ENCODE data around the gene KLF16.
A peak's percentile ranks its signal among the peaks of the same experiment; 100 is the strongest.
"Not testable (repeated sequence)": the region's sequence is repeated elsewhere in the genome, so short reads cannot be mapped to it uniquely, and the experiment has no call there.

The KLF16 gene

GRCh38 chr19:1863328-1863637 lies at the start of gene KLF16:
KLF16 (minus strand) TSS chr19:1863579; CDS start chr19:1863497, 82 bp downstream.
- DNase-seq (ENCODE audit: low read depth, low spot score) = no peak

GRCh38 chr19:1912760-1913505 lies 49.6 kb upstream of the KLF16 start:
- no peak for DNase-seq (ENCODE audit: low read depth, low spot score)

GRCh38 chr19:1911995-1912394 lies 48.6 kb upstream of the KLF16 start:
- DNase-seq (ENCODE audit: low read depth, low spot score) = no peak

- no peak for DNase-seq (ENCODE audit: low read depth, low spot score)
Observed at GRCh38 chr19:1911098-1911497, 47.7 kb upstream of the KLF16 start.

GRCh38 chr19:1910177-1910576 lies 46.8 kb upstream of the KLF16 start:
- DNase-seq (ENCODE audit: low read depth, low spot score) = no peak

GRCh38 chr19:1909761-1910080 lies 46.3 kb upstream of the KLF16 start:
- DNase-seq (ENCODE audit: low read depth, low spot score) = no peak

- no peak for DNase-seq (ENCODE audit: low read depth, low spot score)
Observed at GRCh38 chr19:1908364-1908678, 44.9 kb upstream of the KLF16 start.

- DNase-seq (ENCODE audit: low read depth, low spot score) = no peak
Observed at GRCh38 chr19:1907563-1908363, 44.4 kb upstream of the KLF16 start.

- no peak for DNase-seq (ENCODE audit: low read depth, low spot score)
Observed at GRCh38 chr19:1906985-1907562, 43.7 kb upstream of the KLF16 start.

- no peak for DNase-seq (ENCODE audit: low read depth, low spot score)
Observed at GRCh38 chr19:1905863-1906375, 42.5 kb upstream of the KLF16 start.

- DNase-seq (ENCODE audit: low read depth, low spot score) = peak; percentile 96
Observed at GRCh38 chr19:1905110-1905862, 41.9 kb upstream of the KLF16 start, which contains the start of the genes ADAT3 and SCAMP4. ADAT3 (plus strand) TSS chr19:1905399; CDS start chr19:1912048, 6,649 bp downstream. SCAMP4 (plus strand) TSS chr19:1905399; CDS start chr19:1915020, 9,621 bp downstream.

GRCh38 chr19:1904860-1905109 lies 41.4 kb upstream of the KLF16 start:
- DNase-seq (ENCODE audit: low read depth, low spot score) = no peak

- no peak for DNase-seq (ENCODE audit: low read depth, low spot score)
Observed at GRCh38 chr19:1902923-1903322, 39.5 kb upstream of the KLF16 start.

GRCh38 chr19:1901940-1902404 lies 38.6 kb upstream of the KLF16 start:
- no peak for DNase-seq (ENCODE audit: low read depth, low spot score)

GRCh38 chr19:1896508-1896907 lies 33.1 kb upstream of the KLF16 start:
- no peak for DNase-seq (ENCODE audit: low read depth, low spot score)

GRCh38 chr19:1893791-1894190 lies 30.4 kb upstream of the KLF16 start:
- DNase-seq (ENCODE audit: low read depth, low spot score) = no peak

- DNase-seq (ENCODE audit: low read depth, low spot score) = no peak
Observed at GRCh38 chr19:1889907-1890306, 26.5 kb upstream of the KLF16 start.

GRCh38 chr19:1888385-1888784 lies 25.0 kb upstream of the KLF16 start:
- DNase-seq (ENCODE audit: low read depth, low spot score) = no peak

- DNase-seq (ENCODE audit: low read depth, low spot score) = not testable (repeated sequence)
Observed at GRCh38 chr19:1886360-1886759, 23.0 kb upstream of the KLF16 start.

GRCh38 chr19:1885398-1886119 lies 22.2 kb upstream of the KLF16 start, which contains the start of gene ABHD17A:
ABHD17A (minus strand) TSS chr19:1885496; CDS start chr19:1881566, 3,930 bp downstream.
- DNase-seq (ENCODE audit: low read depth, low spot score) = peak; percentile 55

- DNase-seq (ENCODE audit: low read depth, low spot score) = no peak
Observed at GRCh38 chr19:1884719-1885334, 21.4 kb upstream of the KLF16 start.

All from brain pericyte (primary cell).